Mesenchymal stem cell (in vitro differentiated cells and primary cell): Measurements from ENCODE around the gene TBCC.
"Not testable (repeated sequence)": the region's sequence is repeated elsewhere in the genome, so short reads cannot be mapped to it uniquely, and the experiment has no call there.

ENCODE experiments used
- DNase-seq: peaks from one replicate; pipeline ENCODE4 v3.0.0-alpha.2; 2013
- H2AFZ ChIP-seq: one replicate; pipeline ENCODE4 v1.6.1; 2013; ENCODE audit warnings: low read depth, mild to moderate bottlenecking, control low read depth, inconsistent platforms, low read length, moderate library complexity
- H2AK5ac ChIP-seq: 2 replicates; pipeline ENCODE4 v1.6.1; 2013; ENCODE audit warnings: low read length, moderate library complexity, mild to moderate bottlenecking, inconsistent platforms; ENCODE audit not compliant: severe bottlenecking
- H2BK120ac ChIP-seq: one replicate; pipeline ENCODE4 v1.6.1; 2013; ENCODE audit warnings: low read depth, mild to moderate bottlenecking, inconsistent platforms, low read length, moderate library complexity
- H2BK12ac ChIP-seq, 2 experiments: one replicate each; pipeline ENCODE4 v1.6.1; 2013; ENCODE audit warnings: inconsistent platforms in 2 of 2, low read length in 2 of 2, mild to moderate bottlenecking in 2 of 2, moderate library complexity in 2 of 2, control low read depth in 1 of 2
- H2BK15ac ChIP-seq: one replicate; pipeline ENCODE4 v1.6.1; 2013; ENCODE audit warnings: mild to moderate bottlenecking, low read depth, inconsistent platforms; ENCODE audit not compliant: poor library complexity, severe bottlenecking
- H2BK5ac ChIP-seq: 2 replicates; pipeline ENCODE4 v1.6.1; 2013; ENCODE audit warnings: low read depth, mild to moderate bottlenecking, low read length, control low read depth, inconsistent platforms; ENCODE audit not compliant: poor library complexity, severe bottlenecking
- H3K14ac ChIP-seq, 2 experiments: one replicate each; pipeline ENCODE4 v1.6.1; 2013; ENCODE audit warnings: inconsistent platforms in 2 of 2, low read length in 2 of 2, control low read depth in 1 of 2, mild to moderate bottlenecking in 1 of 2, moderate library complexity in 1 of 2
- H3K18ac ChIP-seq, 2 experiments: one replicate each; pipeline ENCODE4 v1.6.1; 2013; ENCODE audit warnings: inconsistent platforms in 2 of 2, low read length in 2 of 2, control low read depth in 1 of 2, low read depth in 1 of 2, mild to moderate bottlenecking in 1 of 2
- H3K23ac ChIP-seq, 2 experiments: one replicate each; pipeline ENCODE4 v1.6.1; 2013; ENCODE audit warnings: inconsistent platforms in 2 of 2, low read length in 2 of 2, mild to moderate bottlenecking in 2 of 2, moderate library complexity in 2 of 2, control low read depth in 1 of 2
- H3K27ac ChIP-seq: 2 replicates; pipeline ENCODE4 v1.5.1; 2013; ENCODE audit warnings: mild to moderate bottlenecking, moderate library complexity, low read length, control low read depth, inconsistent platforms; ENCODE audit not compliant: poor library complexity, severe bottlenecking
- H3K27me3 ChIP-seq, 2 experiments: 2 replicates each; pipeline versions ENCODE4 v1.6.1 to v1.7.0; 2013; ENCODE audit warnings: low read length in 2 of 2, mild to moderate bottlenecking in 2 of 2, moderate library complexity in 2 of 2, control low read depth in 1 of 2, inconsistent platforms in 1 of 2; ENCODE audit not compliant: control insufficient read depth in 1 of 2, insufficient read depth in 1 of 2
- H3K36me3 ChIP-seq, 2 experiments: 2 replicates each; pipeline versions ENCODE4 v1.6.1 to v1.7.0; 2013; ENCODE audit warnings: low read length in 2 of 2, control low read depth in 1 of 2, inconsistent platforms in 1 of 2, low read depth in 1 of 2, mild to moderate bottlenecking in 1 of 2; ENCODE audit not compliant: insufficient read depth in 2 of 2, control insufficient read depth in 1 of 2
- H3K4ac ChIP-seq, 2 experiments: one replicate each; pipeline ENCODE4 v1.6.1; 2013; ENCODE audit warnings: inconsistent platforms in 2 of 2, low read length in 2 of 2, mild to moderate bottlenecking in 2 of 2, moderate library complexity in 2 of 2, control low read depth in 1 of 2, low read depth in 1 of 2
- H3K4me1 ChIP-seq: 2 replicates; pipeline ENCODE4 v1.6.1; 2013; ENCODE audit warnings: low read depth, low read length, control low read depth; ENCODE audit not compliant: control insufficient read depth, insufficient read depth
- H3K4me2 ChIP-seq: 2 replicates; pipeline ENCODE4 v1.6.1; 2013; ENCODE audit warnings: low read length, mild to moderate bottlenecking, inconsistent platforms; ENCODE audit not compliant: poor library complexity, severe bottlenecking
- H3K4me3 ChIP-seq, 2 experiments: 2 replicates each; pipeline versions ENCODE4 v1.5.1 to v1.7.0; 2013; ENCODE audit warnings: low read length in 2 of 2, mild to moderate bottlenecking in 2 of 2, control low read depth in 1 of 2, low read depth in 1 of 2; ENCODE audit not compliant: insufficient read depth in 1 of 2
- H3K79me1 ChIP-seq: replicated peaks from 2 replicates; pipeline ENCODE4 v1.6.1; 2013; ENCODE audit warnings: mild to moderate bottlenecking, control low read depth, low read length, inconsistent platforms; ENCODE audit not compliant: poor library complexity, severe bottlenecking
- H3K9ac ChIP-seq: 2 replicates; pipeline ENCODE4 v1.7.0; 2013; ENCODE audit warnings: mild to moderate bottlenecking, low read length, moderate library complexity
- H3K9me3 ChIP-seq: 2 replicates; pipeline ENCODE4 v1.7.0; 2013; ENCODE audit warnings: mild to moderate bottlenecking, low read length; ENCODE audit not compliant: control insufficient read depth
- H4K8ac ChIP-seq: one replicate; pipeline ENCODE4 v1.6.1; 2013; ENCODE audit warnings: inconsistent platforms, mild to moderate bottlenecking, low read length, moderate library complexity
- H4K91ac ChIP-seq: one replicate; pipeline ENCODE4 v1.6.1; 2013; ENCODE audit warnings: mild to moderate bottlenecking, low read length, inconsistent platforms
- WGBS: methylation state at CpG from one replicate; pipeline ENCODE4 v1.1.7; 2013; ENCODE audit warnings: mixed read lengths; 5-methylcytosine and 5-hydroxymethylcytosine counted together

TBCC gene

DNA sequence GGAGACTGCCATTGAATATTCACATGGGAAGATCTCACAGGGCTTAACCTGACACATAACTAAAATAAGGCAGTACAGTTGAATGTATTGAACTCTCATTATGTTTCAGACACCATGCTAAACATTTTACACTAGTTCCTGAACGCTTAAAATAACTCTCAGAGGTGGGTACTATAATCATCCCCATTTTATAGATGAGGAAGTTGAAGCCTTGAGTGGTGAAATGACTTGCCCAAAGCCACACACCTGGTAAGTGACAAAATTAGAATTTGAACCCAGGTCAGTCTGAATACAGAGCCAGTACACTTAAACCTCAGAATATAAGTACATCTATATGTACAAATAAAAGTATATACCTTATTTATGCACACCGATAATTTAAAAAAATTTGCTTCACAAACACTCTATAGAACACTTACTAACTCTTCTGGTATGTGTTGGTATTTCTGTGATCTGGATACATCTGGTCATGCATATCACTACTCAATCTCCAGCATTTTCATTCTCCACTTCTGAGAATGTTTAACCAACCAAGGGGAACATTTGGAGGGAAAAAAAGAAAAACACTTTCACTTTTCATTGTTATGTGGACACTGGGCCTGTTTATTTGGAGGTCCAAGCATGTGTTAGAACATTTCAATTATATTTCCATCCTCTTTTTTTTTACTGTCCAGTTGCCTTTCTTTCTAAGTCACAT, 31.4 kb upstream of the TBCC start:
- no peak overlapping the region for H2BK5ac ChIP-seq
- no peaks in the 10 kb centered on the region for H3K9me3 ChIP-seq
- H4K91ac ChIP-seq, result no peak overlapping the region
- no CpG with 5 or more reads among the region's 2 CpGs for WGBS
- no peak overlapping the region for H2BK12ac ChIP-seq
- no peak overlapping the region for H2BK120ac ChIP-seq
- no peak overlapping the region for H3K14ac ChIP-seq
- H2AFZ ChIP-seq, result no peak overlapping the region
- peak overlapping the region; percentile 63 for H3K27ac ChIP-seq
- no peak overlapping the region for H3K9ac ChIP-seq
- no peak overlapping the region for H4K8ac ChIP-seq
- no peaks in the 10 kb centered on the region for H3K36me3 ChIP-seq
- no peak overlapping the region for H3K4ac ChIP-seq
- no peak overlapping the region for H3K4me2 ChIP-seq
- H2AK5ac ChIP-seq, result peak overlapping the region; percentile 54
- H3K27me3 ChIP-seq, result no peaks in the 10 kb centered on the region
- H3K18ac ChIP-seq, result no peak overlapping the region
- no peak overlapping the region for H3K4me3 ChIP-seq
- H3K4me1 ChIP-seq, result peaks cover 13% of the 10 kb centered on the region
- DNase-seq, result peak; percentile 50
- H3K79me1 ChIP-seq, result peaks cover 9% of the 10 kb centered on the region
- no peak overlapping the region for H2BK15ac ChIP-seq
- no peak overlapping the region for H3K23ac ChIP-seq

DNA sequence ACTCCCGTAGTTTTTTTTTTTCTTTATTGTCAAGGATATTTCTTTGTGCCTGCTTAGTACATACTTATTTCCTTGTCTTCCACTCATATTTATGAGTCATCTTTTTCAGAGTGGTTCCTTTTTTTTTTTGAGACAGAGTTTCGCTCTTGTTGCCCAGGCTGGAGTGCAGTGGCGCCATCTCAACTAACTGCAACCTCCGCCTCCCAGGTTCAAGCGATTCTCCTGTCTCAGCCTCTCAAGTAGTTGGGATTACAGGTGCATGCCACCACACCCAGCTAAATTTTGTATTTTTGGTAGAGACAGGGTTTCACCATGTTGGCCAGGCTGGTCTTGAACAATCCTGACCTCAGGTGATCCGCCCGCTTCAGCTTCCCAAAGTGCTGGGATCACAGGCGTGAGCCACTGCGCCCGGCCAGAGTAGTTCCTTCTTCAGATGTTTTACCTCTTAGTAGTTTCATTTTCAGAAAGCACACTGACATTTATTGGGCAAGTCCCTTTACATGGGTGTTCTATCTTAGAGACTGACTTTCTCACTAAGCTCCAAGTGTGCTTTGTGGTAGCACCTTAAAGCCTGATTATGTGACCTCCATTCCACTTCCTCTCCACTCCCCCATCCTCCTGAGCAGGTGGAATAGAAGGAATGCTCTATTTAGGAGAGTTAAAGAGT, 29.1 kb upstream of the TBCC start:
- not testable (repeated sequence) for H3K18ac ChIP-seq, H3K79me1 ChIP-seq, H2BK15ac ChIP-seq, H3K36me3 ChIP-seq, H3K4ac ChIP-seq, H3K14ac ChIP-seq, H3K27ac ChIP-seq, H4K91ac ChIP-seq, H2BK5ac ChIP-seq, H2BK12ac ChIP-seq, H3K23ac ChIP-seq, H3K27me3 ChIP-seq, H3K4me2 ChIP-seq, H3K9ac ChIP-seq, DNase-seq, H3K9me3 ChIP-seq, H3K4me3 ChIP-seq, H2AFZ ChIP-seq, H4K8ac ChIP-seq, H2BK120ac ChIP-seq
- 96% methylated on average over 9 of the region's 10 CpGs for WGBS
- Histone ChIP-seq H2AK5ac (peak overlapping the region; percentile 18), H3K4me1 (peaks cover 19% of the 10 kb centered on the region)

DNA sequence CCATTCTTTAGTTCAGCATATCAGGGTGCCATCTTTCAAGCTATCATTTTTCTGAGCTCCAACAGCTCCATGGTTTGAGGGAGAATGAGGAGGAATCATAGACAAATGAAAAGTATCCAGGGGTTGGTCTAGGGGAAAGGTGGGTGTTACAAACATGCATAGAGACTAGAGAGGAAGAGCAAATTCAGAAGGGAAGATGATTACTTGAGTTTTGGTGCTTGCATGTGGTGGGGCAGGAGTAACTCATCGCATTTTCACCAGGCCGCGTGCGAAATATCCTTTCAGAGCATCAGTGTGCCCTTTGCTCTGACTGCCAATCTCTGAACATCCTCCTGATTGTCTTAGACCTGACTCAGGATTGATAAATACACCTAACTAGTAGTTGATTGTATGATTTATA, 28.3 kb upstream of the TBCC start:
- Histone ChIP-seq H3K18ac (no peak overlapping the region), H3K27me3 (no peaks in the 10 kb centered on the region), H2AFZ (no peak overlapping the region), H2BK12ac (no peak overlapping the region), H4K91ac (no peak overlapping the region), H3K23ac (no peak overlapping the region), H3K4me3 (no peak overlapping the region), H2BK120ac (no peak overlapping the region), H3K4me1 (peaks cover 18% of the 10 kb centered on the region), H3K4me2 (no peak overlapping the region), H3K9ac (no peak overlapping the region), H3K14ac (no peak overlapping the region), H3K9me3 (no peaks in the 10 kb centered on the region), H2AK5ac (no peak overlapping the region), H3K79me1 (peaks cover 6% of the 10 kb centered on the region), H2BK5ac (no peak overlapping the region), H4K8ac (no peak overlapping the region), H3K36me3 (no peaks in the 10 kb centered on the region), H2BK15ac (no peak overlapping the region), H3K4ac (no peak overlapping the region), H3K27ac (no peak overlapping the region)
- no peak for DNase-seq
- WGBS, result 91% methylated on average over 4 of the region's 4 CpGs

DNA sequence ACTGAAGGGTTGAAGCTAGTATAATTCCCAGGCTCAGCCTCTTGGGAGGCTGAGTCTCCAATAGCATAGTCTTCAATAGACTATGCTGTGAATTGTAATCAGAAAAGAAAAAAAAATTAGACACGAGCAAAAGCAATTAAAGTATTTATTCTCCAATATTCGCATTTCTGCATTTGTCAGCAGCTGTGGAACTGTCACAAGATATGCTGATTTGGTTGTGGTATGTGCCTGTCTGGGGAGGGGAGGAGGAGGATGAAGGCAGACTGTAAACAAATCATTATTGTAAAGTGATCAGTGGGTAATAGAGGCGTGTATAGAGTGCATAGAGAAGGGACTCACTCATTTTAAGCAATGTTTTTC, 25.8 kb upstream of the TBCC start:
- Histone ChIP-seq H3K4me2 (no peak overlapping the region), H3K14ac (no peak overlapping the region), H2BK12ac (no peak overlapping the region), H3K4ac (no peak overlapping the region), H3K9me3 (no peaks in the 10 kb centered on the region), H2BK15ac (no peak overlapping the region), H2BK120ac (no peak overlapping the region), H2BK5ac (no peak overlapping the region), H3K9ac (no peak overlapping the region), H3K23ac (no peak overlapping the region), H3K4me1 (peaks cover 19% of the 10 kb centered on the region), H2AK5ac (no peak overlapping the region), H3K36me3 (no peaks in the 10 kb centered on the region), H3K18ac (no peak overlapping the region), H4K91ac (no peak overlapping the region), H3K27me3 (no peaks in the 10 kb centered on the region), H3K27ac (no peak overlapping the region), H2AFZ (no peak overlapping the region), H4K8ac (no peak overlapping the region), H3K79me1 (peaks cover 7% of the 10 kb centered on the region), H3K4me3 (no peak overlapping the region)
- 63% methylated on average over 2 of the region's 3 CpGs for WGBS
- no peak for DNase-seq
